NB4 (cell line): ENCODE measurements around the gene ARHGAP45.

ENCODE experiments used
- DNase-seq: peaks from one replicate; pipeline ENCODE4 v3.0.0; 2010; ENCODE audit warnings: low read depth
- H3K4me3 ChIP-seq: one replicate; pipeline ENCODE4 v1.5.1; 2011; ENCODE audit warnings: mild to moderate bottlenecking, low read depth, low read length, moderate library complexity
- MYC ChIP-seq: IDR thresholded peaks from 2 replicates; pipeline ENCODE4 v1.6.1; 2011; ENCODE audit warnings: low read depth, low read length
- POLR2A ChIP-seq: IDR thresholded peaks from 2 replicates; pipeline ENCODE4 v1.6.1; 2011; ENCODE audit warnings: mild to moderate bottlenecking; ENCODE audit not compliant: insufficient read length; ENCODE audit errors: extremely low read depth
- TF ChIP-seq, protein P1 (sequence below): IDR thresholded peaks from one replicate; pipeline ENCODE4 v1.5.1; 2012; ENCODE audit warnings: low read depth, low read length
- TF ChIP-seq, protein P2 (sequence below): IDR thresholded peaks from 2 replicates; pipeline ENCODE4 v1.6.1; 2011; ENCODE audit warnings: low read depth, low read length

ARHGAP45 gene, protein sequence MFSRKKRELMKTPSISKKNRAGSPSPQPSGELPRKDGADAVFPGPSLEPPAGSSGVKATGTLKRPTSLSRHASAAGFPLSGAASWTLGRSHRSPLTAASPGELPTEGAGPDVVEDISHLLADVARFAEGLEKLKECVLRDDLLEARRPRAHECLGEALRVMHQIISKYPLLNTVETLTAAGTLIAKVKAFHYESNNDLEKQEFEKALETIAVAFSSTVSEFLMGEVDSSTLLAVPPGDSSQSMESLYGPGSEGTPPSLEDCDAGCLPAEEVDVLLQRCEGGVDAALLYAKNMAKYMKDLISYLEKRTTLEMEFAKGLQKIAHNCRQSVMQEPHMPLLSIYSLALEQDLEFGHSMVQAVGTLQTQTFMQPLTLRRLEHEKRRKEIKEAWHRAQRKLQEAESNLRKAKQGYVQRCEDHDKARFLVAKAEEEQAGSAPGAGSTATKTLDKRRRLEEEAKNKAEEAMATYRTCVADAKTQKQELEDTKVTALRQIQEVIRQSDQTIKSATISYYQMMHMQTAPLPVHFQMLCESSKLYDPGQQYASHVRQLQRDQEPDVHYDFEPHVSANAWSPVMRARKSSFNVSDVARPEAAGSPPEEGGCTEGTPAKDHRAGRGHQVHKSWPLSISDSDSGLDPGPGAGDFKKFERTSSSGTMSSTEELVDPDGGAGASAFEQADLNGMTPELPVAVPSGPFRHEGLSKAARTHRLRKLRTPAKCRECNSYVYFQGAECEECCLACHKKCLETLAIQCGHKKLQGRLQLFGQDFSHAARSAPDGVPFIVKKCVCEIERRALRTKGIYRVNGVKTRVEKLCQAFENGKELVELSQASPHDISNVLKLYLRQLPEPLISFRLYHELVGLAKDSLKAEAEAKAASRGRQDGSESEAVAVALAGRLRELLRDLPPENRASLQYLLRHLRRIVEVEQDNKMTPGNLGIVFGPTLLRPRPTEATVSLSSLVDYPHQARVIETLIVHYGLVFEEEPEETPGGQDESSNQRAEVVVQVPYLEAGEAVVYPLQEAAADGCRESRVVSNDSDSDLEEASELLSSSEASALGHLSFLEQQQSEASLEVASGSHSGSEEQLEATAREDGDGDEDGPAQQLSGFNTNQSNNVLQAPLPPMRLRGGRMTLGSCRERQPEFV

DNA sequence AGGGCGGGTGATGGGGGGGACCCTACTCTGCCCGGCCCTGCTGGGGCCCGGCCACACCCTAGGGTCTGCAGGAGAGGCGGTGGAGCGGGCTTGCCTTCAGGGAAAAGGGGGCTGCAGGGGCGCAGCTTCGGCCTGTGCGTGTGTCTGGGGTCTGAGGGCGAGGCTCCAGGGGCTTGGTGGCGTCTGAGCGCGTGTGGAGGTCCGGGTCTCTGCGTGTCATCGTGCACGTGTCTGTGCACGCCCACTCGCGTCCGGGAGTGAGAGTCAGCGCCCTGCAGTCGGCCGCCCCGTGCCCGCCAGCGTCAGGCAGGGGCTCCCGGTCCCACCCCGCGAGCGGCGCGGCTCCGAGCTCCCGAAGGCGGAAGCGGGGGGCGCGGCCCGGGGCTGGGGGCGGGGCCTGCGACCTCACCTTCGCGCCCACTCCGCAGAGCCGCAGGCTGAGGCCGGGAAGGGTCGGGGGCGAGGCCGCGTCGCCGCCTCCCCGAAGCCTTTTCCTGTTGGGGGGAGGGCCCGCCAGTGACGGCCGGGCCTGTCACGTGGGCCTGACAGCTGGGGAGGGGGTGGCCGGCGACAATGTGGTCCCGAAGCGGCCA is at the start of gene ARHGAP45:
Gene ARHGAP45, plus strand, starts transcription at position 420 of the 593 bp plus-strand sequence. CDS start 239 bp downstream, outside the sequence.
- peak within 1 kb of the TSS; percentile 64 for H3K4me3 ChIP-seq
- DNase-seq = peak; percentile 81
- peak; percentile 24 for TF ChIP-seq POLR2A
- peak; percentile 81 for TF ChIP-seq MYC
- TF ChIP-seq, protein P1, sequence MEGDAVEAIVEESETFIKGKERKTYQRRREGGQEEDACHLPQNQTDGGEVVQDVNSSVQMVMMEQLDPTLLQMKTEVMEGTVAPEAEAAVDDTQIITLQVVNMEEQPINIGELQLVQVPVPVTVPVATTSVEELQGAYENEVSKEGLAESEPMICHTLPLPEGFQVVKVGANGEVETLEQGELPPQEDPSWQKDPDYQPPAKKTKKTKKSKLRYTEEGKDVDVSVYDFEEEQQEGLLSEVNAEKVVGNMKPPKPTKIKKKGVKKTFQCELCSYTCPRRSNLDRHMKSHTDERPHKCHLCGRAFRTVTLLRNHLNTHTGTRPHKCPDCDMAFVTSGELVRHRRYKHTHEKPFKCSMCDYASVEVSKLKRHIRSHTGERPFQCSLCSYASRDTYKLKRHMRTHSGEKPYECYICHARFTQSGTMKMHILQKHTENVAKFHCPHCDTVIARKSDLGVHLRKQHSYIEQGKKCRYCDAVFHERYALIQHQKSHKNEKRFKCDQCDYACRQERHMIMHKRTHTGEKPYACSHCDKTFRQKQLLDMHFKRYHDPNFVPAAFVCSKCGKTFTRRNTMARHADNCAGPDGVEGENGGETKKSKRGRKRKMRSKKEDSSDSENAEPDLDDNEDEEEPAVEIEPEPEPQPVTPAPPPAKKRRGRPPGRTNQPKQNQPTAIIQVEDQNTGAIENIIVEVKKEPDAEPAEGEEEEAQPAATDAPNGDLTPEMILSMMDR = no peak
- TF ChIP-seq, protein P2, sequence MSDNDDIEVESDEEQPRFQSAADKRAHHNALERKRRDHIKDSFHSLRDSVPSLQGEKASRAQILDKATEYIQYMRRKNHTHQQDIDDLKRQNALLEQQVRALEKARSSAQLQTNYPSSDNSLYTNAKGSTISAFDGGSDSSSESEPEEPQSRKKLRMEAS = peak; percentile 78

DNA sequence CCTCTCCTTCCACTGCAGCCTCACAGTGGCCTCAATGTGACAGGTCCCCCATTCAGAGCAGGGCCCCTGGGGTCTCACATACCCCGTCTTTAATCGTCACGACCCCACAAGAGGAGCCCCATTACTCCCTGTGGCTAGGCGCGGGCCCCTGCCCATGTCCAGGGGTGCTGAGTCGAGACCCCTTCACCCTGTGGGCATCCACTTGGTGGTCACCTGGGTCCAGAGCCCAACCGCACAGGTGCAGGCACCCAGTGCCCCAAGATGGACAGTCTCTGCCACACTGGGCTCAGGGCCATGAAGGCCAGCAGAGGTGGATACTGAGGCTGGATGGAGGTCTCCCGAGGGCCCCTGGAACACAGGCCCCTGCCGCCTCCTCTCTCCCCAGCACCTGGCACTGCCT is 49.1 kb upstream of the ARHGAP45 start:
- DNase-seq = no peak
- H3K4me3 ChIP-seq = no peak overlapping the region
- TF ChIP-seq POLR2A (no peak), MYC (no peak)
- TF ChIP-seq, protein P2 = no peak
- TF ChIP-seq, protein P1 = no peak

DNA sequence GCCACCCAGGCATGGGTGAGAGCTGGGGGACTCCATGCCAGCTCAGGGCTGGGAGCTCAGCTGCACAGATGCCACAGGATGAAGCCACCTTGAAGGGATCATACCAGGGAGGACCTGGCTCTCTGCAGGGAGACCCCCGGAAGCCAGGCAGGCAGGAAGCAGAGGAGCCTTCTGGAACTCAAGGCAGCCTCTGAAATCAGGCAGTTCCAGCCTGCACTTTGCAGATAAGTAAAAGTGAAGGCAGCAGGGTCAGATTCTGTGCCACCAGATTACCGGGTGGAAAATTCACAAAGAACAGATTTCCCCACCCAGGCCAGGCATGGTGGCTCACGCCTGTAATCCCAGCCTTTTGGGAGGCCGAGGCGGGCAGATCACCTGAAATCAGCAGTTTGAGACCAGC is 48.6 kb upstream of the ARHGAP45 start:
- no peak for DNase-seq
- H3K4me3 ChIP-seq = no peak overlapping the region
- TF ChIP-seq, protein P1 = no peak
- TF ChIP-seq POLR2A (no peak), MYC (no peak)
- TF ChIP-seq, protein P2 = no peak

DNA sequence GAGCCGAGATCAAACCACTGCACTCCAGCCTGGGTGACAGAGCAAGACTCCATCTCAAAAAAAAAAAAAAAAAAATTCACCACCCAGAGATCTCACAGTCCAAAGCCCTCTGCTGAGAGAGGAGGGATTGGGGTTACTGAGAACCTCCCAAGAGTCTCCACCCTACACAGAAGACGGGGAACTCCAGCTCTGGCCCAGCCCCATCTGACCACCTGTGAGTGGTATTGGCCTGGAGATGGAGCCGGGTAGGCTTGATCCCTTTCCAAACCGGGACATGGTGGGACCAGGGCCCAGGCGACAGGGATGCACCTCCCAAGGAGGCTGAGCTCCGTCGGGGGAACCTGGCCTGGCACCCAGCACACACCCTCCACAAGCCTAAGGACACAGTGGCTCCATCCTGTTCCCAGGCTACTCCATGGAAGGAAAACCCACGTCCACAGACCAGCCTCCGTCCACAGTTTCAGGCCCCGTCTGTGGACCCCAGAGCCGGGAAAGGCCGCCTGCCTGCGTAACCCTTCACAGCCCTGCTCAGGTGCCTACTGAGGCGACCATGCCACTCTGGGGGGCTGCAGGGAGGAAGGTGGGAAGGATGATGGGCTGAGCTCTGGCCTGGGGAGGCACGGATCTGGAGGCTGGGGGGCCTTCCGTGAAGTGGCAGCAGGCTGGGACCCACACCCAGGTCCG is 47.9 kb upstream of the ARHGAP45 start:
- peak overlapping the region; percentile 76 for H3K4me3 ChIP-seq
- no peak for DNase-seq
- no peak for TF ChIP-seq POLR2A
- TF ChIP-seq, protein P2 = no peak
- TF ChIP-seq MYC = no peak
- TF ChIP-seq, protein P1 = no peak

DNA sequence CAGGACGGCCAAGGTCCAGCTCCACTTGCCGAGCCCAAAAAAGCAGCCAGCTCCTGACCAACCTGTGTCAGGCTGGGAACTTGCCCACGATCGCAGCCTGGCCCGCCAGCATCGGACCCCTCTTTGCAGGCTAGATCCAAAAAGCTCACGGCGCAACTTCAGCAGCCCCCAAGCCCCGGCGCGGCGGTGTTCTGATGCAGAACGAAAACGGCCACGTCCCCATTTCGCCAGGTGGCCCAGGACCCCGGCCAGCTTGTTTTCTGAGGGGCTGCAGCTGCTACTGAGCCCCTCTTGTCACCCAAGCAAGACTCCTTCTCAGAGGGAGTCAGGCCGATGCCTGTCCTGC is 47.4 kb upstream of the ARHGAP45 start:
- no peak for DNase-seq
- H3K4me3 ChIP-seq = peak overlapping the region; percentile 76
- TF ChIP-seq POLR2A (no peak), MYC (no peak)
- TF ChIP-seq, protein P1 = no peak
- TF ChIP-seq, protein P2 = no peak
